ENCODE measurements around the gene TNIP1. TPM values are rescaled to one million over a fixed set of nuclear protein-coding genes. Genes with fewer than 3 reads are reported as not detected.
A peak's percentile ranks its signal among the peaks of the same experiment; 100 is the strongest.

TNIP1 gene
- total and polyA plus RNA-seq, 8 donors, result 45.1 to 136 (median 104) TPM

DNA sequence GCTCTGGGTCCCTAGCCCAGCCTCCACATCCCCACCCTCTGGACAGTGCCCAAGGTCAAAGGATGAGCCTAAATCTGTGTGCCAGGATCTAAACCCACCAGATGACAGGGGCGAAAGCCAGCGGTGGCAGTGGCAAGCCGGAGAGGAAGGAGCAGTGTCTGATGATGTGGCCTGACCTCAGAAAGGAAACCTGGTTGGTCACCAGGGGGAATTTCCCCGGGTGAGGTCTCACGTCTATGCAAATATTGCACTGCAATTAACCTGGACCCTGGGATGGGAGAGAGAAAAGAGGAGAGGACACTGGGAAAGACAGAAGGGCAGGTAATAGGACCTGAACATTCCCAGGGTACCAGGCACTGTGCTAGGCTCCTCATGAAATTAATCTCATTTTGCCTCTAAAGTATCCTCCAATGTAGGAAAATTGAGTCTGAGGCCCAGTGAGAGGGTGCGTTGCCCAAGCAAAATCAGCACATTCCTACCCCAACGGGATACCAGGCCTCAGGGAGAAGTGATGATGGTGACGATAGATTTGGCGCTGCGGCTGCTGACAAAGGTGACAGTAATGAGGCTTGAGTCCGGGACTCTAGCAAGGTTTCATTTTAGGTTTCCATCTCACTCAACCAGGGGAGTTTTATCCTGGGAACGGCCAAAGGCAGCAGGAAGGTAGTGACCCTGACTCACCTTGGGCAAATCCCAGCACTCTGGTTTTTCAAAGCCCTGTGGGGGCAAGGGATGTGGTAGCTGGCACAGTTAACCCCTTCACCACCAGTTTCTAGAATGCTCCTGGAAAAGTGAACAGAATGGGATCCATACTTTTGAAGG lies 13.4 kb upstream of the TNIP1 start:
- peak in 1 of 3 donors; percentile 22 for TF ChIP-seq POLR2AphosphoS5 (IDR thresholded peaks at IDR 0.05)
- TF ChIP-seq, protein P1, sequence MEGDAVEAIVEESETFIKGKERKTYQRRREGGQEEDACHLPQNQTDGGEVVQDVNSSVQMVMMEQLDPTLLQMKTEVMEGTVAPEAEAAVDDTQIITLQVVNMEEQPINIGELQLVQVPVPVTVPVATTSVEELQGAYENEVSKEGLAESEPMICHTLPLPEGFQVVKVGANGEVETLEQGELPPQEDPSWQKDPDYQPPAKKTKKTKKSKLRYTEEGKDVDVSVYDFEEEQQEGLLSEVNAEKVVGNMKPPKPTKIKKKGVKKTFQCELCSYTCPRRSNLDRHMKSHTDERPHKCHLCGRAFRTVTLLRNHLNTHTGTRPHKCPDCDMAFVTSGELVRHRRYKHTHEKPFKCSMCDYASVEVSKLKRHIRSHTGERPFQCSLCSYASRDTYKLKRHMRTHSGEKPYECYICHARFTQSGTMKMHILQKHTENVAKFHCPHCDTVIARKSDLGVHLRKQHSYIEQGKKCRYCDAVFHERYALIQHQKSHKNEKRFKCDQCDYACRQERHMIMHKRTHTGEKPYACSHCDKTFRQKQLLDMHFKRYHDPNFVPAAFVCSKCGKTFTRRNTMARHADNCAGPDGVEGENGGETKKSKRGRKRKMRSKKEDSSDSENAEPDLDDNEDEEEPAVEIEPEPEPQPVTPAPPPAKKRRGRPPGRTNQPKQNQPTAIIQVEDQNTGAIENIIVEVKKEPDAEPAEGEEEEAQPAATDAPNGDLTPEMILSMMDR (IDR thresholded peaks at IDR 0.05), result no peak
- no peaks in the 10 kb centered on the region for H3K27me3 ChIP-seq
- no peaks in the 10 kb centered on the region for H3K36me3 ChIP-seq
- 51 to 67% (median 58%) methylated on average over 12 of the region's 12 CpGs for WGBS, 5 donors
- peaks cover 28 to 68% (median 44%) of the 10 kb centered on the region in 4 donors for H3K4me1 ChIP-seq
- intact Hi-C loops (cut with DNase I; ENCODE audit: low total_unique reads), result no loop called here
- peak; percentile 45 to 48 for DNase-seq
- H3K9me3 ChIP-seq, result no peaks in the 10 kb centered on the region
- no peak overlapping the region for H3K4me3 ChIP-seq
- peak overlapping the region; percentile 13 to 84 (median 73) for H3K27ac ChIP-seq

DNA sequence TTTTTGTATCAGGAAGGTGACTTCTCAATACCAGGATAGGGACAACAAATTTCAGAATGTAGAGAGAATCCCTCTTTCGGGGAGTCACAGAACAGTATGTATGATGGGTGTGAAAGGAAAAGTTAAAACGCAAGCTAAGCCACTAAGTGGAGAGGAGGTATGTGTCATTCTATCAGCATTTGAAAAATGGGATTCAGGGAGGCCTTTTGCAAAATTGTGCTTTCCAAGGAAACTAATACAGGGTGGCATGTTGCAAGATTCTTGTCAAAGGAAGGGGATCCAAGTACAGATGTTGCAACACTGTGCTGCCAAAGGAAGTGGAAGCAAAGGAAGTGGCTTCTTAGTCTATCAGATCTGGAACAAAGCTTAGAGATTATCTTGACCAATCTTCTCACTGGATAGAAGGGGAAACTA lies 12.6 kb upstream of the TNIP1 start:
- WGBS, 5 donors, result 38 to 72% (median 53%) methylated on average over 2 of the region's 2 CpGs
- peaks cover 28 to 60% (median 41%) of the 10 kb centered on the region in 4 donors for H3K4me1 ChIP-seq

DNA sequence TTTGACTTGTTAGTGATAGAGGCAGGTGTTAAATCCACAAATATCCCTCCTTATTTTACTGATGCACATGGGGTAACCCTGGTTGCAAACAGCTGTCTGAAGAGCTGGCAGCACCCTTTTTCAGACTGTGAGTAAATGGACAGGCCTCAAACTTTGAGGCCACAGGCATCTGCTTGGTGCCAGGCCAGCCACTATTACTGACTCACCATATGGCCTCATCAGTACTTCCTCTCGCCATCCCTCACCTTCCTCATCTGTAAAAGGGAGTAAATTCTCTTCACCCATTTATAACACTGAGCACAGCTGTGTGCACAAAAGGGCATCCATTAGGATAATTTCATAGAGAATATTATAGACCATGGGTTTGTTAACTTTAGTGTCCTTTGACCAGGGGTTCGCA lies 11.9 kb upstream of the TNIP1 start:
- no peak for DNase-seq
- WGBS, 5 donors, result 72 to 90% (median 86%) methylated on average over 2 of the region's 2 CpGs
- Histone ChIP-seq H3K4me3 (no peak overlapping the region), H3K4me1 (peaks cover 28 to 53% (median 39%) of the 10 kb centered on the region in 4 donors), H3K36me3 (no peaks in the 10 kb centered on the region), H3K27me3 (no peaks in the 10 kb centered on the region), H3K27ac (peak overlapping the region in 4 of 5 donors; percentile 24 to 84 (median 78)), H3K9me3 (no peaks in the 10 kb centered on the region)
- TF ChIP-seq POLR2AphosphoS5 (IDR thresholded peaks at IDR 0.05), result no peak
- TF ChIP-seq, protein P1 (IDR thresholded peaks at IDR 0.05), result no peak
- no peak for TF ChIP-seq EP300 (IDR thresholded peaks at IDR 0.05)
- no peak for TF ChIP-seq POLR2A (IDR thresholded peaks at IDR 0.05)
- intact Hi-C loops (cut with DNase I; ENCODE audit: low total_unique reads), result no loop called here

More for the DNA sequence above, 12.6 kb upstream of the TNIP1 start:
- no peaks in the 10 kb centered on the region for H3K36me3 ChIP-seq
- no peak for TF ChIP-seq POLR2A (IDR thresholded peaks at IDR 0.05)
- peak; percentile 73 to 89 (median 82) for TF ChIP-seq POLR2AphosphoS5 (IDR thresholded peaks at IDR 0.05)
- no peak overlapping the region for H3K4me3 ChIP-seq
- peak in 1 of 2 donors; percentile 44 for DNase-seq
- intact Hi-C loops (cut with DNase I; ENCODE audit: low total_unique reads), result no loop called here
- no peaks in the 10 kb centered on the region for H3K27me3 ChIP-seq
- peak overlapping the region; percentile 13 to 84 (median 73) for H3K27ac ChIP-seq
- H3K9me3 ChIP-seq, result no peaks in the 10 kb centered on the region

DNA sequence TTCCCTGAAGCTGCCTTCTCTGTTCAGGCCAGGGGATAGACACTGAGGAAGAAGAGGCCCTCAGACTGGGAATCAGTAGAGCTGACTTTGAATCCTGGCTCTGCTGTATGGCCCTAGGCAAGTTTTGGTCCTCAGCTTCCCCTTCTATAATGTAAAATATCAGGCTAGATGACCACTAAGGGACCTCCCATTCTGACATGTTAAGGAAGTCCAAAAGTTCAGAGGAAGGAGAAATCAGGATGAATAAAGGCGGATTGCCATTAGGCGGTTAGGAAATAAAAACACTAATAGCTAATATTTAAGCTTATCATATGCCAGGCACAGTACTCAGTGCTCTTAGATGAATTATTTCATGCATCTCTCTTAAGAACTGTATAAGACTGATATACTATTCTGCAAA lies 8.9 kb upstream of the TNIP1 start:
- Histone ChIP-seq H3K27me3 (no peaks in the 10 kb centered on the region), H3K27ac (no peak overlapping the region), H3K9me3 (no peaks in the 10 kb centered on the region), H3K4me3 (no peak overlapping the region), H3K4me1 (peaks cover 33 to 50% (median 47%) of the 10 kb centered on the region in 4 donors), H3K36me3 (no peaks in the 10 kb centered on the region)
- no peak for DNase-seq
- WGBS, 5 donors, result 49 to 94% (median 77%) methylated on average over 2 of the region's 2 CpGs
- TF ChIP-seq POLR2A (IDR thresholded peaks at IDR 0.05), result no peak
- TF ChIP-seq EP300 (IDR thresholded peaks at IDR 0.05), result no peak
- no peak for TF ChIP-seq POLR2AphosphoS5 (IDR thresholded peaks at IDR 0.05)
- TF ChIP-seq, protein P1 (IDR thresholded peaks at IDR 0.05), result no peak
- intact Hi-C loops (cut with DNase I; ENCODE audit: low total_unique reads), result no loop called here

DNA sequence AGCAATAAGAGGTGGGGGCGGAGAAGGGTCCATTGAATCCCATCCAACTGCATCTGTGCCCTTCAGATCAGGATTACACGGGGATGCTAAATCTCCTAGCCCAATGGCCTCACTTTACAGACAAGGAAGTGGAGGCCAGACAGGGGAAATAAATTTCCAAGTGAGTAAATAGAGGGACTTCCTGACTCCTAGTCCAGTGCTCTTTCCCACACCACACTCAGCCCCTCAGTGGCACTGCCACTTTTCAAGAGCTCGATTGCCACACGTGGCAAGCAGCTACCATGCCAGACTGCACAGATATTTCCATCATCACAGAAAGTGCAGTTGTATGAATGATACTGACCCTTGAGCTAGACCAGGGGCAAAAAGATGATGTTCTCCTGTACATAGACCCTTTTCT lies 8.2 kb upstream of the TNIP1 start:
- 82 to 88% (median 84%) methylated on average over 4 of the region's 4 CpGs for WGBS, 5 donors
- no peak overlapping the region for H3K27ac ChIP-seq
- intact Hi-C loops (cut with DNase I; ENCODE audit: low total_unique reads), result no loop called here
- peaks cover 26 to 47% (median 41%) of the 10 kb centered on the region in 4 donors for H3K4me1 ChIP-seq
- H3K9me3 ChIP-seq, result no peaks in the 10 kb centered on the region
- no peak overlapping the region for H3K4me3 ChIP-seq
- H3K27me3 ChIP-seq, result no peaks in the 10 kb centered on the region
- H3K36me3 ChIP-seq, result no peaks in the 10 kb centered on the region
- TF ChIP-seq, protein P1 (IDR thresholded peaks at IDR 0.05), result no peak
- TF ChIP-seq POLR2A (IDR thresholded peaks at IDR 0.05) (no peak), POLR2AphosphoS5 (IDR thresholded peaks at IDR 0.05) (no peak), EP300 (IDR thresholded peaks at IDR 0.05) (no peak)
- no peak for DNase-seq

All from stomach (tissue), 9 donors.